SK-N-MC (cell line): ENCODE measurements around the gene SSTR3.

Experiments used
- EZH2 ChIP-seq: fragments of 200-600 bp; sonication (generic); IDR thresholded peaks from one replicate; pipeline ENCODE4 v1.6.1; 2017; ENCODE audit warnings: antibody characterized with exemption
- FOXP2 ChIP-seq: optimal IDR thresholded peaks from 2 replicates; pipeline ENCODE3; 2011; ENCODE audit warnings: mild to moderate bottlenecking, moderate library complexity; ENCODE audit not compliant: insufficient read depth; ENCODE audit errors: extremely low read length, control extremely low read depth
- POLR2AphosphoS5 ChIP-seq: IDR thresholded peaks from 2 replicates; pipeline ENCODE4 v1.6.1; 2012; ENCODE audit warnings: mild to moderate bottlenecking, low read depth, low read length, borderline replicate concordance

GRCh38 chr22:37249986-37250385 lies 37.7 kb upstream of the SSTR3 start:
- no peak for TF ChIP-seq FOXP2
- no peak for TF ChIP-seq POLR2AphosphoS5
- no peak for TF ChIP-seq EZH2
